HG03159 (cell line): ENCODE data around the gene ZNF610.
A peak's percentile ranks its signal among the peaks of the same experiment; 100 is the strongest.

Source experiments
- ATAC-seq: cut with Tn5 transposase; IDR thresholded peaks from one replicate; pipeline ENCODE4 v1.9.1; 2021; ENCODE audit warnings: mild to moderate bottlenecking, moderate library complexity; ENCODE audit not compliant: unreplicated experiment

The ZNF610 gene

GRCh38 chr19:52397310-52398080, 61.5 kb downstream of the ZNF610 start, which contains the start of gene ZNF528:
TSS of gene ZNF528 (plus strand) at chr19:52397849. CDS start at chr19:52402014, 4,165 bp downstream.
- peak; percentile 91 for ATAC-seq

- peak; percentile 22 for ATAC-seq
Observed at GRCh38 chr19:52398081-52398441, 62.0 kb downstream of the ZNF610 start.

DNA sequence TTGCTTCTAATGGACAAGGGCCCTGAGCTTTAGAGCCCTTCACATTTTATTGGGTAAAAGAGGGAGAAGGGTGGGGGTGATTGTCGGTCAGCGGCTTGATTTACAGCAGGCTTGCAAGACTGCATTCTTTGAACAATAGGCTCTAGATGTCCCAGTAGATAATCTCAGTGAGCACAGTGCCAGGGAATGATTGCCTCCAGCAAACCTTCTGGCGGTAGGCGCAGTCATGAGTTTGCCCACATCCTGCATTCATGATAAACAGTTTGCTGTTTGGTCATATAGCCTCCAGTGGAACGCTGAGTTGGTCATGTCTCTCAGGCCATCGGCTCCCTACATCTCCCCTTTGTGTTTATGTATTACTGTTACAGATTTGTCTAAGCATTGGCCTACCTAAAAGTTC, 74.2 kb downstream of the ZNF610 start:
- no peak for ATAC-seq

DNA sequence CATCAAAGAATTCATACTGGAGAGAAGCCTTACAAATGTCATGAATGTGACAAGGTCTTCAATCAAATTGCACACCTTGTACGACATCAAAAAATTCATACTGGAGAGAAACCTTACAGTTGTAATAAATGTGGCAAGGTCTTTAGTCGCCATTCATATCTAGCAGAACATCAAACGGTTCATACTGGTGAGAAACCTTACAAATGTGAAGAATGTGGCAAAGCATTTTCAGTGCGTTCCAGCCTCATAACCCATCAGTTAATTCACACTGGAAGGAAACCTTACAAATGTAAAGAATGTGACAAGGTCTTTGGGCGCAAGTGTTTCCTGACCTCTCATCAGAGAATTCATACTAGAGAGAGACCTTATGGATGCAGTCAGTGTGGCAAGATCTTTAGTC, 79.7 kb downstream of the ZNF610 start:
- ATAC-seq: no peak
